Activated T-helper 1 cell treated with Interleukin-2 at 50 U/mL for 16 hours (primary cell): ENCODE measurements around the gene ERI3.

ENCODE experiments used
- DNase-seq: peaks from one replicate; pipeline ENCODE4 v3.0.0-alpha.2; 2020; ENCODE audit warnings: low read depth

The ERI3 gene

DNA sequence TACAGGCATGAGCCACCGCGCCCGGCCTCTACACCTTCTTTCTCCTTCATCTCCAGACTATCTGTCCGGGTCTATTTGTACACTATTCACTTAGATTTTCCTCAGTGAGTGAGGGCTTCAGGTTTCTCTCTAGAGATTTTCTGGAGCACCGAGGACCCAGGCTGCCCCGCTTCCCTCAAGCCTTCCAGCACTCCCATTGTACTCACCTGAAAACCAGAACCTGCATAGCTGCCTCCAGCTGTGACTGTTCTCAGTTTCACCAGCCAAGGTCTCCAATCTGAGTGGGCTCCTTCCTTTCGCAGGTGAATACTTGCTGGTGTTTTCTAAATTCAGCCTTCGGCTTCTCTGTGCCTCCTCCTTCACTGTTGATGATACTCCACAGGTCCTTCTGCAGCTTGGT is 154.7 kb downstream of the ERI3 start:
- DNase-seq, result no peak

DNA sequence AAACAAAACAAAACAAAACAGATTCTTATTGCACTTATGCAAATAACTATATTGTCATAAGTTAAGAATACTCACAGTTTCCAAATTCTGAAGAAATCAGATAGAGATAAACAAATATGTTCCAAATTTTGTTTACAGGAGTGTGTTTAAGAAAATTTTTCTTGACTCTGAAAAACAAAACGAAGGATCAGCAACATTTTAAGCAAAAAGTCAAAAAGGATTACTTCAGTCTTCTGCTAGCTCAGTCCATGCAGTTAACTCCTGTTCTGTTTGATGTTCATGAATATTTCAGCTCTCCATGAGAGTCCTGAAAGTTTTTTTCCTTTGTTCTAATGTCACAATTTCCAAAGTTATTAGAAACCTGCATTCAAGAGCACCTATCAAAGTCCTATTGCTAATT is 180.4 kb downstream of the ERI3 start:
- DNase-seq, result no peak
